Measurements from ENCODE around the gene TSPAN6. TPM values are rescaled to one million over a fixed set of nuclear protein-coding genes. Genes with fewer than 3 reads are reported as not detected.

The TSPAN6 gene
- total and polyA plus RNA-seq, 9 of the 15 experiments (the other 6 are each of a cell fraction or from before 2014, with no cell fraction given): 0.04 to 0.68 (median 0.11) TPM; not detected in 6

- TF ChIP-seq ELF2 (CRISPR knock-in tag; IDR thresholded peaks at IDR 0.05): no peak
- TF ChIP-seq SIRT6 (IDR thresholded peaks at IDR 0.05; ENCODE audit: low read depth, low read length): no peak
- no peak for TF ChIP-seq ZBTB43 (CRISPR knock-in tag; IDR thresholded peaks at IDR 0.05)
- TF ChIP-seq BMI1 (IDR thresholded peaks at IDR 0.05; ENCODE audit: low read length): no peak
- TF ChIP-seq HMGXB4 (CRISPR knock-in tag; IDR thresholded peaks at IDR 0.05): no peak
Measured at GRCh38 chrX:100645106-100645505, 8.5 kb upstream of the TSPAN6 start (continued).

GRCh38 chrX:100643956-100644860, 7.6 kb upstream of the TSPAN6 start, which contains the start of gene SRPX2:
SRPX2 (plus strand) TSS chrX:100644199; CDS start chrX:100646323, 2,124 bp downstream.
- ChIA-PET CTCF (ENCODE audit: low intra/inter-chr PET ratio) (no interaction called here), POLR2A (no interaction called here)
- Histone ChIP-seq H2AFZ (ENCODE audit: low read depth, low read length) (no peak within 1 kb of the TSS), H3K36me3 (ENCODE audit: control insufficient read depth, insufficient read depth, low read length) (no peaks in the 10 kb centered on the region), H3K9ac (ENCODE audit: insufficient read depth in 1 of 2, low read depth in 2 of 2, low read length in 2 of 2) (no peak within 1 kb of the TSS), H3K27ac (ENCODE audit: extremely low read depth, low read depth, low read length) (no peak within 1 kb of the TSS), H4K20me1 (replicated peaks; ENCODE audit: control insufficient read depth, insufficient read depth, low read length) (no peaks in the 10 kb centered on the region), H3K4me3 (no peak within 1 kb of the TSS), H3K27me3 (ENCODE audit: control insufficient read depth in 2 of 2, insufficient read depth in 2 of 2, low read length in 2 of 2) (no peaks in the 10 kb centered on the region), H3K9me1 (ENCODE audit: control insufficient read depth, insufficient read depth, low read length) (no peaks in the 10 kb centered on the region), H3K79me2 (ENCODE audit: control insufficient read depth, insufficient read depth, low read length) (no peaks in the 10 kb centered on the region), H3K9me3 (replicated peaks; ENCODE audit: control insufficient read depth, insufficient read depth, low read depth, low read length) (no peaks in the 10 kb centered on the region), H3K4me1 (replicated peaks in 1 of 2; ENCODE audit: control insufficient read depth in 2 of 2, insufficient read depth in 2 of 2, low read length in 2 of 2) (no peaks in the 10 kb centered on the region), H3K4me2 (ENCODE audit: insufficient read depth, low read length) (no peak within 1 kb of the TSS)
- BruUV-seq (replicated peaks): no TSS peak
- FAIRE-seq: no peak
- in situ Hi-C loops (cut with MboI): no loop called here
- intact Hi-C loops (cut with micrococcal nuclease): no loop called here
- whole genome bisulfite sequencing (ENCODE audit: insufficient coverage, low coverage, missing lambda C conversion rate): 1% methylated on average over 10 of the region's 11 CpGs
- DNase-seq (ENCODE audit: extremely low read depth in 1 of 4, low spot score in 3 of 4): peak in 1 of 4 experiments; percentile 1
- no peak for ATAC-seq
- no peak for TF ChIP-seq JUN (IDR thresholded peaks at IDR 0.05; ENCODE audit: borderline replicate concordance, low read depth, low read length)
- no peak for TF ChIP-seq JUN (CRISPR knock-in tag; IDR thresholded peaks at IDR 0.05; ENCODE audit: borderline replicate concordance)
- no peak for TF ChIP-seq RAD51 (IDR thresholded peaks at IDR 0.05; ENCODE audit: borderline replicate concordance, low read depth)
- TF ChIP-seq FOSL1 (tag; conservative IDR thresholded peaks at IDR 0.05): peak; percentile 70
- TF ChIP-seq ZNF232 (CRISPR knock-in tag; IDR thresholded peaks at IDR 0.05): no peak
- no peak for TF ChIP-seq NCOA4 (IDR thresholded peaks at IDR 0.05; ENCODE audit: partially characterized antibody)
- 0 out of 2 replicates have a peak, but pooled peaks have one; percentile 12 for TF ChIP-seq NFE2 (IDR thresholded peaks at IDR 0.05; ENCODE audit: low read depth)
- no peak for TF ChIP-seq SIRT6 (IDR thresholded peaks at IDR 0.05; ENCODE audit: low read depth, low read length)
- peak; percentile 46 for TF ChIP-seq MAFG (tag; conservative IDR thresholded peaks at IDR 0.05)
- TF ChIP-seq THAP12 (CRISPR knock-in tag; IDR thresholded peaks at IDR 0.05): no peak
